Keratinocyte (primary cell): ENCODE data around the gene NDRG3.
"Not testable (repeated sequence)": the region's sequence is repeated elsewhere in the genome, so short reads cannot be mapped to it uniquely, and the experiment has no call there.

Experiments used
- EZH2 ChIP-seq: IDR thresholded peaks from one replicate; pipeline ENCODE4 v1.6.1; 2012; ENCODE audit warnings: inconsistent platforms, mild to moderate bottlenecking, low read length, moderate library complexity
- TF ChIP-seq, protein P1 (sequence below), 3 experiments: IDR thresholded peaks in 1 of 3; conservative IDR thresholded peaks in 1 of 3; optimal IDR thresholded peaks in 1 of 3; 2 replicates in 2 of 3; 3 replicates in 1 of 3; pipeline versions ENCODE3 to v1.5.1; 2011; ENCODE audit warnings: low read length in 3 of 3, mild to moderate bottlenecking in 3 of 3, moderate library complexity in 2 of 3, control low read depth in 1 of 3, inconsistent platforms in 1 of 3; ENCODE audit not compliant: insufficient read depth in 2 of 3; ENCODE audit errors: extremely low read depth in 1 of 3

DNA sequence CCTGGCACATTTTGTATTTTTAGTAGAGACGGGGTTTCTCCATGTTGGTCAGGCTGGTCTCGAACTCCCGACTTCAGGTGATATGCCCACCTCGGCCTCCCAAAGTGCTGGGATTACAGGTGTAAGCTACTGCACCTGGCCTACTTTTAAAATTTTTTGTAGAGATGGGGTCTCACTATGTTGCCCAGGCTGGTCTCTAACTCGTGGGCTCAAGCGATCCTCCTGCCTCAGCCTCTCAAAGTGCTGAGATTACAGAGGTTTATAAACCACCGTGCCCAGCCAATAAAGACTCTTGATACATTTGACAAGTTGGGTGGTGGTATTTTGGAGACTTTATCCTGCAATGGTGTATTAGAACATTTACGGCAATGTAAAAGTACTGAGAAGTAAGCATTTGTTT lies 70.3 kb downstream of the NDRG3 start:
- TF ChIP-seq, protein P1, sequence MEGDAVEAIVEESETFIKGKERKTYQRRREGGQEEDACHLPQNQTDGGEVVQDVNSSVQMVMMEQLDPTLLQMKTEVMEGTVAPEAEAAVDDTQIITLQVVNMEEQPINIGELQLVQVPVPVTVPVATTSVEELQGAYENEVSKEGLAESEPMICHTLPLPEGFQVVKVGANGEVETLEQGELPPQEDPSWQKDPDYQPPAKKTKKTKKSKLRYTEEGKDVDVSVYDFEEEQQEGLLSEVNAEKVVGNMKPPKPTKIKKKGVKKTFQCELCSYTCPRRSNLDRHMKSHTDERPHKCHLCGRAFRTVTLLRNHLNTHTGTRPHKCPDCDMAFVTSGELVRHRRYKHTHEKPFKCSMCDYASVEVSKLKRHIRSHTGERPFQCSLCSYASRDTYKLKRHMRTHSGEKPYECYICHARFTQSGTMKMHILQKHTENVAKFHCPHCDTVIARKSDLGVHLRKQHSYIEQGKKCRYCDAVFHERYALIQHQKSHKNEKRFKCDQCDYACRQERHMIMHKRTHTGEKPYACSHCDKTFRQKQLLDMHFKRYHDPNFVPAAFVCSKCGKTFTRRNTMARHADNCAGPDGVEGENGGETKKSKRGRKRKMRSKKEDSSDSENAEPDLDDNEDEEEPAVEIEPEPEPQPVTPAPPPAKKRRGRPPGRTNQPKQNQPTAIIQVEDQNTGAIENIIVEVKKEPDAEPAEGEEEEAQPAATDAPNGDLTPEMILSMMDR (optimal IDR thresholded peaks at IDR 0.05 in 1 of 3, IDR thresholded peaks at IDR 0.05 in 1 of 3, conservative IDR thresholded peaks at IDR 0.05 in 1 of 3; ENCODE audit: extremely low read depth in 1 of 3, insufficient read depth in 2 of 3, low read length in 3 of 3): not testable (repeated sequence)
- TF ChIP-seq EZH2: not testable (repeated sequence)
